MV-4-11 (cell line): Measurements from ENCODE around the gene UBE2H.
"Not testable (repeated sequence)": the region's sequence is repeated elsewhere in the genome, so short reads cannot be mapped to it uniquely, and the experiment has no call there.

Experiments used
- DNase-seq: peaks from one replicate; lab custom pipeline; 2025; lab: John Stamatoyannopoulos, UW

UBE2H gene

DNA sequence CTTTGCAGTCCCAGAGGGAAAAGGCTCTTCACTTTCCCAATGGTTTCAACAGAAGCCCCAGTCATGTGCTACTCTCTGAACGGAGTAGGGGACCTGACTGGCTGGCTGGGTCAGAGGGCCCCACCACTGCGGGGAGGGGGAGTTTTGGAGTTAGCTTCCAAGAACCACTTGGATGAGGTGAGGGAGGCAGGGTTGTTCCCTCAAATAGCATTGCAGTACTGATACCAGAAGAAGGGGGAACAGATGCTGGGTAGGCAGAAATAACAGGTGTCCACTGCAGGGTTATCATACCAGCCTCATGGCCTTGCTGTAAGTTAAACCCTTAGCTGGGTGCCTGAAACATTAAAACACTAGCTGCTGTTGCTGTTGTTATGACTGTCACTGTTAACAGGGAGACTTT, 131.3 kb downstream of the UBE2H start:
- no peak for DNase-seq

DNA sequence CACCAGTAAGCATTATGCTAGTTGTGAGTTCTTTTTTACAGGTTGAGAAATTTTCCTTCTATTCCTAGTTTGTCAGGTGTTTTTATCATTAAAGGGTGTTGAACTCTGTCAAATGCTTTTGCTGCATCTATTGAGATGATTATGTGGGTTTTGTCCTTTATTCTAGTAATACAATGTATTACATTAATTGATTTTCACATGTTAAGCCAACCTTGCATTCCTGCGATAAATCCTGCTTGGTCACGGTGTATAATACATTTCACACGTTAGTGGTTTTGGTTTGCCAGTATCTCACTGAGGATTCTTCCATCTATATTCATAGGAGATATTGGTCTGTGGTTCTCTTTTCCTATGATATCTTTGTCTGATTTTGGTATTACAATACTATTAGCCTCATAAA, 136.0 kb downstream of the UBE2H start:
- no peak for DNase-seq

DNA sequence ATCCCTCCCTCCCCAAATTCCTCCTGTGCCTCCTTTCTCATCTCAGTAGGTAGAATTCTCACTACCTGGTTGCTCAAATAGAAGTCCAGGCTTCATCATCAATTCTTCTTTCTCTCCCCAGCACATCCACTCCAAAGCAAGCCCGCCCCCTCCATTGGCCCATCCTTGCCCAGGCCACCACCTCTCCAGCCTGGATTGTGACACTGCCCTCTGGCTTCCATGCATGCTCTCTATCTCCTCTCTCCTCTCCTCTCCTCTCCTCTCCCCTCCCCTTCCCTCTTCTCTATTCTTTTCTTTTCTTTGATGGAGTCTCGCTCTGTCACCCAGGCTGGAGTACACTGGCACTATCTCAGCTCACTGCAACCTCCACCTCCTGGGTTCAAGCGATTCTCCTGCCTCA, 144.9 kb downstream of the UBE2H start:
- no peak for DNase-seq

DNA sequence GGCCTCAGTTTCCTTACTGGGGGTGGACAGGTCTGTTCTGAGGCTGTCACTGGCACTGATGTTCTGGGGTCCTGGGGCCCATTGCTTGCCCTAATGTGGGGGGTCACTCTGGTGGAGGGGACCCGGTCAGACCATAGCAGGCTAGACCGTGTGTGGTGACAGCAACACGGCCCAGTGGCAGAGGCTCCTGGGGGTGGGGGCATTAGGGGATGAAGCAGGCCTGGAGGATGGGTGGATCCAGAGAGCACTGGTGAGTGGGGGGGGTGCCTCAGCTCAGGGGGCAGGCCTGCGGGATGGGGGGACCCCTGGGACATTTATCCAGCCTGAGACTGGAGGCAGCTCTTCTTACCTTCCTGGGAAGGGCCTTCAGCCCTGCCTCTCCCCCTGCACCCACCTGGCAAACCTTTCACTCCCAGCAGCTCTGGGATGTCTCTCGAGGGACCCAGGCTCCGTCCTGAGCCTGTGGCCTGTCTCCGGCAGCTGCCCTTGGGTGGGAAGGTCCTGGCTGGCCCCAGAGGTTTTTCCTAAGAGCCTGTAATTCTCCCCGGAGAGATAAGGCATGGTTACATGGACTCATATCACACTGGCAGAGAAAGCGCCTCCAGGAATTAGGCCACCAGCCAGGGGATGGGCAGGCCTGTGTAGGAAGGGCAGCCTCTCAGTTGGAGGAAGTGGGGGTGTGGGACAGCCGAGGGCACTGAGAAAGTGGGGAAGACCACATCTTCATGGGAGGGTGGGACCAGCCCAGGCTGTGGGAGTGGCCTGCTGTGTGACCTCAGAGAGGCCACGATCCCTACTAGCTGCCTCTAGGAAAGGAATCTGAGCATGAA, 147.7 kb downstream of the UBE2H start:
- DNase-seq, result no peak

DNA sequence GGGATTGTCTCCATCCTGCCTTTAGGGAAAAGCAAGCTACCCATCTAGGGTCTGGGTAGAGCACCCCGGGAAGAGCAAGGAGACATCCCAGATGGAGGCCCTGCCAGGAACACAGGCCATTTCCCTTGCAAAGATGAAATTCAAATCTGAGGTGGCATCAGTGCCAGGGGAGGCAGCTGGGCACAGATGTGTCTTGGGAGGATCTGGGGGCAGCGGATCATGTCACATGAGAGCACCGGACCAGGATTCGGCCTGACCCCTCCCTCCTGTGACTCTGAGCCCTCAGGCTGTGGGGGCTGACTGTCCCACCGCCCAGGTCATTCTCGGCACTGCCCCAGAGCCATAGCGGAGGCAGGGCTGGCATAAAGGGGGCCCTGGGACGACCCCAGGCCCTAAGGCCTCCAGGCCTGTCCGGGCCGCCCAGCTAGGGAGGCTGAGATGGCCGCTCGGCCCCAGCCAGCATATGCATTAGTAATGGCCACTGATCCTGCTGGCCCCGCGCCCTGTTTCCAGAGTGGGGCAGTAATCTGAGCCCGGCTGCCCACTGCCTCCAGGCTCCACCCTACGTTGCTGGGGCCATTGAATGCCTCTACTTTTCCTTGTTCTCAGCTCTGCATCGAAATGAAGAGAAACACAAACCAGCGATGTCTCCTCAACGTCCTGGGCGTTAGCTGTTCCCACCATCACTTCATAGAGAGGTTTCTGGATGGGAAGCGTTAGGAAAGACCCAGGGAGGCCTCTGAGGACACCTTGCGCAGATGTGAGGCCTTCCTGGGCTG, 148.5 kb downstream of the UBE2H start:
- DNase-seq, result no peak

DNA sequence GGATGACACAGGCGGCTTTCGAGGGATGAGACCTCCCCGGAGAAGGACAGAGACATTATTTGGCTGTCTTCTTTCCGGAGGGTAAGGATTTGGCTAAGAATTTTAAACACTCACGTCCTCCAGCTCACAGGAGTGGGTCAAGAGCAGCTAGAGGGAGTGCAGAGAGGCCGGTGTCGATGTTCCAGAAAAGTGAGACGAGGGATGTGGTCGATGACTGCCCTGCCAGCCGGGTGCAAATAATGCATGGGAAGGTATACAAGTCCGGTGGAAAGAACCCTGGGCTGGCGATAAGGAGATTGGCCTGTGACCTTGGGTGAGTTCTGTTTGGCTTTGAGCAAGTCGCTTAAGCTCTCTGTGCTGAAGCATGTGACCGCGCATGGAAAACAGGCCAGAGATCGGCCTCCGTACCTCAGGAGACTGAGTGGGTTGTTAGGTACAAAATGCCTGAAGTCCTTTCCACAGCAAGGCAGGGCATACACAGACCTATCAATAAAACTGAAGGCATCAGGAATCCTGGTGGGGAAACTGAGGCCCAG, 149.1 kb downstream of the UBE2H start:
- DNase-seq, result no peak

DNA sequence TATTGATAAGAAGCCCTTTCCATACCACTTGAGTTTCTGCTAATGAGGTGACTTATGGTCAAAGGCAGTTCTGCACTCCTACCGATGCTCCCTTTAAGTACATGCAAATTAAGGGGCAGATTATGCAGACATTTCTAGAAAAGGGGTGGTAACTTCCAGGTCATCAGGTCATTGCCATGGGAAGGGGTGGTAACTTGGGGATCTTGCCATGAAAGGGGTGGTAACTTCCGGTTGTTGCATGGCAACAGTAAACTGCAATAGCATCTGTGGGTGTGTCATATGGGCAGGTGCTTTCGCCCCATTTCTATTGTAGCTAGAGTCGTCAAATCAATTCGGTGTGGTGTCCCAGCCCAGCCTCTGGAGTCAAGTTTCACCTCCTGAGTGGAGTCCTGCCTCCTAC, 150.9 kb downstream of the UBE2H start:
- no peak for DNase-seq

DNA sequence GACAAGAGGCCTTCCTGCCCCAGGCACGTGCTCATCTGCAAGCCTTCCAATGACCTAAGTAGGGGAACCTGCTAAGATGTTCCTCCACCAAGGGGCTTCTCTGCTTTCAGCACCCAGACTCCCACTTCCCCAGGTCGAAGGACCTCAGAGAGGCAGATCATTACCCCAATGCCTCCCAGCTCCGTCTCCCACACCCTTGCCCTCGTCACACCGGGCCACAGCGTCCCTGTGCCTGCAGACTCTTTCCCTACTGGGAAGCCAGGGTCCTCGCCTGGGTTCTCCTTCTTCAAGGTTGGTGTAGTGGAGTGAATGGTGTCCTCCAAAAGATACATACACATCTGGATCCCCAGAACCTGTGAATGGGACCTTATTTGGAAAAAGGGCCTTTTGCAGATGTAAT, 151.9 kb downstream of the UBE2H start:
- no peak for DNase-seq

DNA sequence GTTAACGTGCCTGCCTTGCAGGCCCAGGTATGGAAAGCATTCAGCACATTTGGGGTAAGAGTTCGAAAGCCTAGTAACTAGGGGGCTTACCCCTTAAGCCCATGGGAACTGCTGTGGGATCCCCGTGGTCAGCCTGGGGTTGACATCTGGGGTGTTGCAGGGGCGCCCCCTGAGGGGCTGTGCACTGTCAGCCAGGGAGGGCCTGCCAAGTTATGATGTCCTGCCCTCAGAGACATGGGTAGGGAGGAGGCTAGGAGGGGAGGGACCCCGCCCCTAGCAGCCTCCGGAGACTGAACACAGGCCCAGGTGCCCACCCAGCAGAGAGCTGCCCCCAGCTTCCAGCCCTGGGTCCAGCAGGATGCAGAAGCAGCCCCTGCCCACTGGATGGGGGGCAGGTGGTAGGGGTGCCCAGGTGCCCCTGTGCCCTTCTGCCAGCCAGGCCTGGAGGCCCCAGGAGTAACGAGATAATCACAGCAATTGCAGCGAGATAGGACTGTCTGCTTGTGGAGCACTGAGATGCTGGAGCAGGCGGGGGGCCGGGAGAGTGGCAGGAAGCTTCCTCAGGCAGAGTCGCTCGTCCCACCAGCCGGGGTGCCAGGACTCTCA, 153.3 kb downstream of the UBE2H start:
- DNase-seq, result no peak

DNA sequence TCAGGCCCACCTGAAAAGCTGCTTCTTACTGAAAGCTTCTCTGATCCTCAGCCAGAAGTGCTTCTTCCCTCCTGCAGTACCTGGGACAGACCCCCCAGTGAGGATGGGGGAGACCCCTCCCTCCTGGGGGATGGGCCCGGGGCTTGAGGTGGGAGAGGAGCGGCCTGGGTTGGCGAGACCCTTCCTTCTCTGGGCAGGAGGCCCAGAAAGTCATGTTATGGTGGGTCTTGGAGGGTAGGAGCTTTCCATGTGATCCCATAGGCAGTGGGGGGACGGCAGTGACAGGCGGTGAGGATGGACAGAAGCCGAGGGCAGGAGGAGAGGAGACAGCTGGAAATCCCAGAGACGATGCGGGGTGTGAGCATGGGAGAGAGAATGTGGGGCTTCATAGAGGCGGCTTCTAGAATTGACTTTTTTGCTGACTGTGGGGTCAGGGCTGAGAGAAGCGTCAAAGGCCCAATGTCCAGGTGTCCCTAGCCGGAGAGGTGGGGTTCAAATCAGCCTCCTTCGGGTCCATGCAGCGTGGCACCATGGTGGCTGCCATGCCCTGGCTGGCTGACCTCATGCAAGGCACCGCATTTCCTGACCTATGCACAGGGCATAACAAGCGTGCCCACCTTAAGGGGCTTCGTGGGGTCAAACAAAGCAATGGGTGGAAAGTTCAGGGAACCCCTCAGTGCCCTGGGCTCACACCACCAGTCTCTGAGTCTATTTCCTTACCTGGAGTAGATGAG, 154.0 kb downstream of the UBE2H start:
- no peak for DNase-seq

DNA sequence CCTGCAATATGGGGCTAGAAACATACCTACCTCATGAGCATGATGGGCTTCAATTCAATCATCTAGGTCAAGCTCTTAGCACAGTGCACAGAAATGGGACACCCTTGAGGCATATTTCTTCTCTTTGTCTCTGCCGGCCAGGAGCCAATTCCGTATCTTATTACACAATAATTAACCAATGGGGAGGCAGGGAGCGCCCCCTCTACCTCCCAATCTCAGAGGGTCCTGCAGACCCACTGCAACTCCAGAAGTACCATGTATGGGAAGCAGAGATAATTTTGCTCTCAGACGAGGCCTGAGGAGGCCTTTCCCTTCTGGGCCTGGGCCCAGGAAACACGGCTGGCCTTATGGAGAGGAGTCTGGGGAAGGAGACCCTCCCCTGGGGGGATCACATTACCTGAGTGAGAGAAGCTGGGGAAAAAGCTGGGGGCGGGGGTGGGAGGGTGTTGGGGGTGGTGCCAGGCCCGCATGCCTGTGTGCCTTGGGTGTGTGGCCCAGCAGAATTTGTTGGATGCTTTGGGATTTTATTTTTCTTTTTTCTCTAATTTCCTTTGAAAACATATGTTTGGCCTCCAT, 155.5 kb downstream of the UBE2H start:
- DNase-seq, result no peak

DNA sequence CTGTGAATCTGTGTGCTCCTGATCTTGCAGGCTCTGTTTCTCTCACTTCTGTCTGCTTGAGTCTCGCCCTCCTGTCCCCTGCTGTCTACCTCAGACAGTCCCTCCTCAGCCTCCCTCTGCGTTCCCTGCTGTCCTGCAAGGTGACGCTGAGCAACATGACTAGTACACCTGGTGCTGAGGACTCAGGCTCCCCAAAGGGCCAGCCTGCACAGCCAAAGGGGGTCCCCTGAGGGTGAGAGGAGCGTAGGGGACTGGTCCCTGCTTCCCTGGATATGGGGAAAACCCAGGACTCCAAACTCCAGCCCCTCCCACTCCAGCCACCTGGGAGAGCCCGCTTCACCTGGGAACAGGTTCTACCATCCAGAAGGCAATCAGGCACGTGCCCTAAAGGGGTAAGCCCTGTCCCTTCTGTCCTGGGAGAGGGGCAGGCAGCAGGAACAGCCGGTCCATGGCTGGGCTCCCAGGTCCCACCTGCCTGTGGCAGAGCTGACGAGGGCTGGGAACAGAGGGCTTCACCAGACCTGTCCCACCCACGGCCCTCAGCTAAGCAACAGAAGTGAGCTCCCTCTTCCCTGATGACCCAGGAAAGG, 156.5 kb downstream of the UBE2H start:
- no peak for DNase-seq

DNA sequence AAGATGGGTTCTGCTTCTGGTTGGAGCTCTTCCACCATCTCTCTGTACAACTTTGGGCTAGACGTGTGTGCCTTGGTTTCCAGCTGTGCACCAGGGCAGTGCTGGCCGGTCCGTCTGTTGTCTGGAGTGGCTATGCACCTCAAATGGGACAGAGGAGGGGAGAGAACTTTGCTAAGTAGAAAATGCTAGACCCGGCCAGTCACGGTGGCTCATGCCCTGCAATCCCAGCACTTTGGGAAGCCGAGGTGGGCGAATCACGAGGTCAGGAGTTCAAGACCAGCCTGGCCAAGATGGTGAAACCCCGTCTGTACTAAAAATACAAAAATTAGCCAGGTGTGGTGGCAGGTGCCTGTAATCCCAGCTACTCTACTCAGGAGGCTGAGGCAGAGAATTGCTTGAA, 158.3 kb downstream of the UBE2H start:
- not testable (repeated sequence) for DNase-seq

DNA sequence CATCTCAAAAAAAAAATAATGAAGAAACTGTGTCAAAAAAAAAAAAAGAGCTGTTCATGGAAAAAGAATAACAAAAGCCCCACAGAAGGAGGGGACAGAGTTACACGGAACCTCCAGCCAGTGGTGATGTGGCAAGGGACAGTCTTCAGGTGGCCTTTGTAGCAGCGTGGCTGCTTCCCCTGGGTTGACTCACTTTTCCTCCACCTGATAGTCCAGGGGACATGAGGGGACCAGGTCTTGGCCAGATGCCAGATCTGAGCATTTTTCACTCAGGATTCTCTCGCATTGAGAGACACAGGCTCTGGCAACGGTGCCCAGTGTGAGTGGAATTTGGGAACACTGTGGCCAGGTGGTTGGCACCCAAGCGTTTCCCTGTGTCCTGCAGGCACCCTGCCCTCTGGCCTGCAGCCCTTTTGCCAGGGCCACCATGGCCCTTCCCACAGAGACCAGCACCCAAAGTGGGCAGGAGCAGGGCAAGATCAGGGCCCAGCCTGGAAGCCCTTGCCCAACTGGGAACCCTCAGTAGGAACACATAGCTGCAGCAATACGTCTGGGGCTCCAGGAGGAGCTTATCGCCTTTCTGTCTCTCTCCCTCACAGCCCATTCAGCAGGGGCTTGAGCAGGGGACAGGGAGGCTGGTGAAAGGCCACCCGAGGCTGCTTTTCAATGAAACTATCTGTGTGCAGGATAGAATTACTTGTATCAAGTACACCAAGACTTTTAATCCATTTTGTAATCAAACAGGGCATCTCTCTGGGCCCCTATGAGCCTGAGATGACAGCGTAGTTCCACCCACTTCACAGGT, 159.1 kb downstream of the UBE2H start:
- DNase-seq, result no peak

DNA sequence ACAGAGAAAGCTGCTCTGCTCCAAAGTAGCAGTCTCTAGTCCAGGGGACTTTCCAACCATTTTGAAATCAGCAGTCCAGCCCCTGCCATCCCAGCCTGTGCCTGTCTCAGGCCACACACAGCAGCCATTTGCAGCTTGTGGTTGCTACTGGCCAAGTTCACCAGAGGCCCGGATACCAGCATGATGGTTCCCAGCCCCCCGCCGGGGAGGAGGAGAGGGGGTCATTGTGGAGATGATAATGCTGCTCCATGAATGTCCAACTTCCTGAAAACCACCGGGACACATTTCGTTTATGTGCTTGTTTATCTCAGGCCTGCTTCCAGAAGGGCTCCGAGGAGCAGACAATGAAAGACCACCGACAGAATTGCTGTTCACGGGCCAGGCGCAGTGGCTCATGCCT, 160.0 kb downstream of the UBE2H start:
- no peak for DNase-seq

DNA sequence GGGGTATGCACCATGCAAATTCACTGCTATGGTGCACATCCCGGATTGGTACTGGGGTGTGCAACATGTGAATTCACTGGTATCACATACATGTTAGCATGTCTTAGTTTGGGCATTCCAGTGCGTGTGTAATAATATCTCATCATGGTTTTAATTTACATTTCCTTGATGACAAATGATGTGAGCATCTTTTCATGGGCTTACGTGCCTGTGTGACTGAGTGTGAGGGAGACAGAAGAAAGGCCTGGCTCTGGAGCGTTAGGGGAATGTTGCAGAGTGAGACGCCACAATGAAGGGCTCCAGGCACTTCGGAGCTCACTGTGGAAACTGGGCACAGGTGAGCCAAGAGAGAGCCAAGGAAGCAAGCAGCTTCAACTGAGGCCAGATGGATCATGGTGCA, 162.6 kb downstream of the UBE2H start:
- DNase-seq, result no peak

DNA sequence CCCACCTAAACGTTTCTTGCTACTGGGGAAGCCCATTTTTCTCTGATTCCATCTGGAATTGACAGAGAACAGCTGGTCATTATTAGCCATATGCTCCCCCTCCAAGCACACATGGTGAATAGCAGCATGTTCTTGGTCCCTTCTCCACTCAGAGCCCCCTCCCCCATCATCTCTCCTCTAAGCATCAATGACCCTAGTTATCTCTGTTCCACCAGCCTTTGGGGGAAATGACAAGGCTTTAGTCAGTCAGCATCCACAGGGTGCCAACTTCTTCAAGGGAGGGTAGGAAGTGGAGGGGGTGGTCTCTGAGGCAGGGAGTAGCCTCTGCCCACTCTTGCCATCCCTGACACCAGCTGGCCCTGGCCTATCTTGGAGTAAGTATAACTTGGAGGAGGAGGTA, 163.1 kb downstream of the UBE2H start:
- no peak for DNase-seq

DNA sequence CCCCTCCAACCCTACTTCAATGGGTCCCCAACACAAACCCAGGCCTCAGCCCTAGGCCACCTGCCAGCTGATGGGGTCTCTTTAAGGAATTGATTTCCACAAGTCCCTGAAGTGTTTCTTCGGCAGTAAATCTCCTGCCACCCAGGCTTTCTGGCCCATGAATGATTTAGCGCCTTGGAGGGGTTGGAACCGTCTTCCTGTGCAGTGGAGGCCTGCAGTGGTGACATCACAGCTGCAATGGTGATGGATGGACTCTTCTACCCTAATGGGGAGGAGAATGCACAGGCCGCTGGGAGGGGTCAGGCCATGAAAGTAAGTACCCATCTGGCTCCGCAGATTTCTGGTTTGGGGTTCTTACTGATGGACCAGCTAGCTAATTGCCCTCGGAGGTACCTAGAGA, 163.8 kb downstream of the UBE2H start:
- no peak for DNase-seq

DNA sequence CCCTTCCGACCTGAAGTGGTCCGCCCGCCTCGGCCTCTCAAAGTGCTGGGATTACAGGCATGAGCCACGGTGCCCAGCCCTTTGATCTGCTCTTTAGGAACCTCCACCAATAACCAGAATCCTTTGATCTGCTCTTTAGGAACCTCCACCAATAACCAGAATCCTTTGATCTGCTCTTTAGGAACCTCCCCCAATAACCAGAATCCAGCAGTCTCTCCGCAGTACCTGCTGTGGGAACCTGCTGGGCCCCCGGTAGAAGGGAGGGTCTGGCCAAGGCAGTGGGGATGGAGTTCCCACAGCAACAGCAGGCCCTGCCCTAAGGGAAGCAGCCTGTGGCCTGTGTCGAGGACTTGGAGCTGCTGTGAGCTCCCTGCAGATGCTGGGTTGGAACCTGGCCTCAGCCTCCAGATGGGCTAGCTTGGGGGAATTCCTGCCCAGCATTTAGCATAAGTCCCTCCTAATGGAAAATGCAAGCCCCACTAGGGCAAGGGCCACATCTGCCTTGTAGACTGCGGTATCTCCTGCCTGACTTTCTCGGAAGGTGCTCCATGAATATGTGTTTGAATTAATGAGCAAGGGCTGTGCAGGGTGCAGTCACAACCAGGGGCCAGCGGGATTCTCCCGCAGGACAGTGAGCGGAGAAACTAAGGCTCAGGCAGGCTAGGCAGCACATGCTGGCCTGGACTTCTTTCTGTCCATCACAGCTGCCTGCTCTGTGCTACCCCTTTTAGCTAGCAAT, 165.8 kb downstream of the UBE2H start:
- DNase-seq, result no peak
